ENCODE data around the gene LMNB1.

DNA sequence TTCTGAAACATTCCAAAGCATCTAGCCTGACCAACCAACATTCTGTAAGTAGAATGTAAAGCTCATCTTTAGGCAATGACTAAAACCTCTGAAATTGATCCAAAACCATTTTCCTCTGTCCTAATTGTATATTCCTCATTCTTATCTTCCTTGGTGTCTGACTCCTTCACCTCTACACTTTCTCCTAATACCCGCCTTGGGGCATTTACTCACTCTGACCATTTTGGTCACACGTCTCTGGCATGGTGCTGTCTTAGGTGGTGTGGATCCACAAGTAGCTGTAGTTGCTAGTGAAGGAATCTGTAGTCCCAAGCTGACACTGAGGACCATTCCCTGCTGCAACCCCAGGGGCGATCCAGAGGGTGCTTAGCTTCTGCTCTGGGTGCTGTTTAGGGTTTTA, 40.8 kb upstream of the LMNB1 start:
- TF ChIP-seq, protein P1, sequence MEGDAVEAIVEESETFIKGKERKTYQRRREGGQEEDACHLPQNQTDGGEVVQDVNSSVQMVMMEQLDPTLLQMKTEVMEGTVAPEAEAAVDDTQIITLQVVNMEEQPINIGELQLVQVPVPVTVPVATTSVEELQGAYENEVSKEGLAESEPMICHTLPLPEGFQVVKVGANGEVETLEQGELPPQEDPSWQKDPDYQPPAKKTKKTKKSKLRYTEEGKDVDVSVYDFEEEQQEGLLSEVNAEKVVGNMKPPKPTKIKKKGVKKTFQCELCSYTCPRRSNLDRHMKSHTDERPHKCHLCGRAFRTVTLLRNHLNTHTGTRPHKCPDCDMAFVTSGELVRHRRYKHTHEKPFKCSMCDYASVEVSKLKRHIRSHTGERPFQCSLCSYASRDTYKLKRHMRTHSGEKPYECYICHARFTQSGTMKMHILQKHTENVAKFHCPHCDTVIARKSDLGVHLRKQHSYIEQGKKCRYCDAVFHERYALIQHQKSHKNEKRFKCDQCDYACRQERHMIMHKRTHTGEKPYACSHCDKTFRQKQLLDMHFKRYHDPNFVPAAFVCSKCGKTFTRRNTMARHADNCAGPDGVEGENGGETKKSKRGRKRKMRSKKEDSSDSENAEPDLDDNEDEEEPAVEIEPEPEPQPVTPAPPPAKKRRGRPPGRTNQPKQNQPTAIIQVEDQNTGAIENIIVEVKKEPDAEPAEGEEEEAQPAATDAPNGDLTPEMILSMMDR (IDR thresholded peaks at IDR 0.05): no peak
- no peak for TF ChIP-seq POLR2AphosphoS5 (IDR thresholded peaks at IDR 0.05)
